ENCODE data around the gene ONECUT2.
A peak's percentile ranks its signal among the peaks of the same experiment; 100 is the strongest.

ONECUT2 gene

GRCh38 chr18:57431467-57432080 is 3.6 kb upstream of the ONECUT2 start:
- no peak for DNase-seq (ENCODE audit: low spot score)

- DNase-seq (ENCODE audit: low spot score), result no peak
These were observed 3.0 kb upstream of the ONECUT2 start for GRCh38 chr18:57432140-57432539.

GRCh38 chr18:57432751-57433400 is 2.3 kb upstream of the ONECUT2 start:
- no peak for DNase-seq (ENCODE audit: low spot score)

GRCh38 chr18:57433482-57433881 is 1.7 kb upstream of the ONECUT2 start:
- no peak for DNase-seq (ENCODE audit: low spot score)

GRCh38 chr18:57433934-57434535 is 1.1 kb upstream of the ONECUT2 start:
- DNase-seq (ENCODE audit: low spot score), result no peak

GRCh38 chr18:57435846-57436190 is 644 bp downstream of the ONECUT2 start:
- no peak for DNase-seq (ENCODE audit: low spot score)

- DNase-seq (ENCODE audit: low spot score), result no peak
These were observed 1.2 kb downstream of the ONECUT2 start for GRCh38 chr18:57436191-57436964.

- no peak for DNase-seq (ENCODE audit: low spot score)
These were observed 1.8 kb downstream of the ONECUT2 start for GRCh38 chr18:57436965-57437333.

- no peak for DNase-seq (ENCODE audit: low spot score)
These were observed 2.2 kb downstream of the ONECUT2 start for GRCh38 chr18:57437402-57437765.

- peak; percentile 82 for DNase-seq (ENCODE audit: low spot score)
These were observed 2.8 kb downstream of the ONECUT2 start for GRCh38 chr18:57437766-57438671.

GRCh38 chr18:57438743-57439608 is 3.8 kb downstream of the ONECUT2 start:
- no peak for DNase-seq (ENCODE audit: low spot score)

- no peak for DNase-seq (ENCODE audit: low spot score)
These were observed 4.4 kb downstream of the ONECUT2 start for GRCh38 chr18:57439609-57439968.

- DNase-seq (ENCODE audit: low spot score), result no peak
These were observed 4.8 kb downstream of the ONECUT2 start for GRCh38 chr18:57439985-57440330.

- peak; percentile 51 for DNase-seq (ENCODE audit: low spot score)
These were observed 5.3 kb downstream of the ONECUT2 start for GRCh38 chr18:57440331-57441070.

- DNase-seq (ENCODE audit: low spot score), result no peak
These were observed 6.1 kb downstream of the ONECUT2 start for GRCh38 chr18:57441071-57441794.

GRCh38 chr18:57443247-57443646 is 8.1 kb downstream of the ONECUT2 start:
- no peak for DNase-seq (ENCODE audit: low spot score)

GRCh38 chr18:57443702-57444101 is 8.5 kb downstream of the ONECUT2 start:
- no peak for DNase-seq (ENCODE audit: low spot score)

- peak; percentile 71 for DNase-seq (ENCODE audit: low spot score)
These were observed 9.2 kb downstream of the ONECUT2 start for GRCh38 chr18:57444301-57444759.

GRCh38 chr18:57445488-57446319 is 10.5 kb downstream of the ONECUT2 start:
- DNase-seq (ENCODE audit: low spot score), result no peak
